Measurements from ENCODE around the gene PPME1.

Gene PPME1

GRCh38 chr11:74297484-74297883 lies 126.4 kb downstream of the PPME1 start:
- Histone ChIP-seq H4K20me1 (no peaks in the 10 kb centered on the region), H3K27ac (no peak overlapping the region), H3K4me2 (no peak overlapping the region), H3K27me3 (no peaks in the 10 kb centered on the region), H3K9ac (no peak overlapping the region), H3K4me3 (no peak overlapping the region), H3K9me3 (replicated peaks in 1 of 11) (peaks cover 0 to 9% (median 4%) of the 10 kb centered on the region in 11 experiments; a peak in 4 of 22 replicates), H3K4me1 (no peaks in the 10 kb centered on the region), H3K36me3 (no peaks in the 10 kb centered on the region)
- TF ChIP-seq Cebpa-rat (IDR thresholded peaks at IDR 0.05): no peak

DNA sequence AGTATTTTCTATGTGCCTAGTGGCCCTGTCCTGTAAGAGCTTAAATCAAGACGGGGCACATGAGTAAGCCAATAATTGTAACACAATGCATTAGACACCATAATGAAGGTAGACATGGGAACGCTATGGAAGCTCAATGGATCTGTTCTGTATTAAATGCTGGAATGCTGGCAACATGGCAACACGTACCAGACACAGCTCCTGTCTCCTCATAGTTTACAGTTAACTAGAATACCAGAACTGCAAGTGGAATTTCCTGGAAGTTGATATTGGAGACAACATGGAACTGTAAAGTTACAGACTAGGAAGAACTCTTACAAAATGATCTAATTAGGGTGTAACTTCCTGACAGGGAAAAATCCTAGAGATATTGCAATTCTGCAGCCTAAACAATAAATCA lies 127.9 kb downstream of the PPME1 start:
- Histone ChIP-seq H3K9ac (no peak overlapping the region), H3K4me1 (no peaks in the 10 kb centered on the region), H4K20me1 (no peaks in the 10 kb centered on the region), H3K27me3 (no peaks in the 10 kb centered on the region), H3K36me3 (no peaks in the 10 kb centered on the region), H3K27ac (no peak overlapping the region), H3K4me2 (no peak overlapping the region), H3K9me3 (replicated peaks in 1 of 11) (peaks cover 0 to 9% (median 4%) of the 10 kb centered on the region in 11 experiments; a peak in 4 of 22 replicates), H3K4me3 (no peak overlapping the region)
- no peak for TF ChIP-seq Cebpa-rat (IDR thresholded peaks at IDR 0.05)
